Fibroblast of the aortic adventitia (primary cell): Measurements from ENCODE around the gene ELAVL4. TPM values are rescaled to one million over a fixed set of nuclear protein-coding genes. Genes with fewer than 3 reads are reported as not detected.

ENCODE experiments used
- DNase-seq: peaks from one replicate; pipeline ENCODE4 v3.0.0-alpha.2; 2010; ENCODE audit warnings: low read depth
- H3K4me3 ChIP-seq: 2 replicates; pipeline ENCODE4 v1.5.1; 2011; ENCODE audit warnings: low read depth, mild to moderate bottlenecking, control low read depth, low read length, moderate library complexity
- CTCF ChIP-seq: IDR thresholded peaks from 2 replicates; pipeline ENCODE4 v1.5.1; 2011; ENCODE audit warnings: mild to moderate bottlenecking, low read length, control low read depth, inconsistent platforms; ENCODE audit not compliant: insufficient read depth
- total RNA-seq: library from RNA; depleted of rRNA; stranded (reverse); fragments of >200 nt; gene quantifications from 2 replicates; pipeline ENCODE4 v1.2.3, GENCODE V29; 2012; ENCODE audit warnings: low replicate concordance

The ELAVL4 gene
- total RNA-seq, 1 donor = not detected

GRCh38 chr1:50189369-50189768 is 80.6 kb downstream of the ELAVL4 start:
- DNase-seq = no peak
- TF ChIP-seq CTCF = no peak
- no peak overlapping the region for H3K4me3 ChIP-seq

GRCh38 chr1:50193002-50193401 is 84.3 kb downstream of the ELAVL4 start:
- H3K4me3 ChIP-seq = no peak overlapping the region
- DNase-seq = no peak
- TF ChIP-seq CTCF = no peak

GRCh38 chr1:50195205-50195604 is 86.5 kb downstream of the ELAVL4 start:
- TF ChIP-seq CTCF = no peak
- no peak overlapping the region for H3K4me3 ChIP-seq
- DNase-seq = no peak

GRCh38 chr1:50196081-50196480 is 87.4 kb downstream of the ELAVL4 start:
- no peak overlapping the region for H3K4me3 ChIP-seq
- TF ChIP-seq CTCF = no peak
- DNase-seq = no peak

- H3K4me3 ChIP-seq = no peak overlapping the region
- TF ChIP-seq CTCF = no peak
- no peak for DNase-seq
These were observed 88.5 kb downstream of the ELAVL4 start for GRCh38 chr1:50197216-50197615.

- TF ChIP-seq CTCF = no peak
- no peak overlapping the region for H3K4me3 ChIP-seq
- no peak for DNase-seq
These were observed 99.6 kb downstream of the ELAVL4 start for GRCh38 chr1:50208315-50208714.

GRCh38 chr1:50208756-50209155 is 100.0 kb downstream of the ELAVL4 start:
- DNase-seq = no peak
- no peak for TF ChIP-seq CTCF

More at GRCh38 chr1:50208756-50209155, 100.0 kb downstream of the ELAVL4 start:
- no peak overlapping the region for H3K4me3 ChIP-seq
